GM12891 (cell line): ENCODE measurements around the gene DHCR24.

Experiments used
- DNase-seq: peaks from one replicate; pipeline ENCODE4 v3.0.0; 2011; ENCODE audit warnings: low spot score; ENCODE audit not compliant: insufficient read length
- FAIRE-seq: peaks from 2 replicates; lab custom pipeline; 2011; peaks lifted over from hg19 to GRCh38; lab: Jason Lieb, UNC
- PAX5 ChIP-seq: IDR thresholded peaks from 2 replicates; pipeline ENCODE4 v1.6.1; 2011; ENCODE audit warnings: low read length, moderate library complexity, mild to moderate bottlenecking; ENCODE audit not compliant: insufficient read depth, severe bottlenecking
- POLR2A ChIP-seq: IDR thresholded peaks from 2 replicates; pipeline ENCODE4 v1.6.1; 2011; ENCODE audit warnings: low read depth, low read length, control low read depth
- POLR2AphosphoS5 ChIP-seq: IDR thresholded peaks from 2 replicates; pipeline ENCODE4 v1.6.1; 2011; ENCODE audit warnings: low read depth, low read length, control low read depth
- POU2F2 ChIP-seq: IDR thresholded peaks from 2 replicates; pipeline ENCODE4 v1.6.1; 2011; ENCODE audit warnings: low read depth, mild to moderate bottlenecking, control low read depth, low read length, moderate library complexity
- SPI1 ChIP-seq: IDR thresholded peaks from 2 replicates; pipeline ENCODE4 v1.6.1; 2011; ENCODE audit warnings: low read depth, low read length, control low read depth
- TAF1 ChIP-seq: IDR thresholded peaks from 2 replicates; pipeline ENCODE4 v1.6.1; 2011; ENCODE audit warnings: low read depth, low read length, control low read depth

Gene DHCR24

DNA sequence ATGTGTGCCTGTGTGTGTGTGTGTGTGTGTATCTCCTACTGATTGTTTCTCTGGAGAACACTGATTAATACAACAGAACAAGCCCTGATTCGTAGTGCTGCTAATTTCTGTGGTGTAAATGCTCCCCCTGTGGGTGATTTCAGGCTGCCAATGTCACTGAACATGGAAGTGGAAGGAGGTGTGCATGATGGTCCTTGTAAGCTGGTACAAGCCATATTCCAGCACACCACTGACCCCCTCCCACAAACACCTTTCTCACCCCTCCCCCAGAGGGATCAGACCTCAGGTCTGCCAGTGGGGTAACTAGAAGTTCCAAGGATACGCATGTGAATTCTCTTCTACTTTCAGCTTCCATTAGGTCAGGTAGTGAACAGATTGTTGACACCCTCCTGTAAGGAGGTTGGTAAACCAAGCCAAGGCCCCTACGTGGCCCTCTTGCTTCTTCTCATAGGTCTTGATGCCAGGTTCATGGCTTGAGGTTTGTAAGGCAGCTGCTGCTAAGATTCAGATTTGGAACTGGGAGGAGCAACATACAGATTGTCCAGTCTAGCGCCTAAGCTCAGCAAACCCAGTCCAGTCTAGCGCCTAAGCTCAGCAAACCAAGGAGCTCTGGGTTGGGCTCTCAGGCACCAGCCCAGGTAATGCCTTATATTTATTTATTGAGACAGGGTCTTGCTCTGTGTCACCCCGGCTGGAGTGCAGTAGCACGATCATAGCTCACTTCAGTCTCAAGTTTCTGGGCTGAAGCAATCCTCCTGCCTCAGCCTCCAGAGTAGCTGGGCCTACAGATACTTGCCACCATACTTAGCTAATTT is 38.7 kb downstream of the DHCR24 start:
- DNase-seq (no peak), FAIRE-seq (no peak)
- no peak for TF ChIP-seq TAF1
- no peak; the same call in 1 of the 2 replicates for TF ChIP-seq POLR2AphosphoS5
- TF ChIP-seq PAX5 = no peak
- TF ChIP-seq SPI1 = no peak
- no peak for TF ChIP-seq POU2F2
- no peak for TF ChIP-seq POLR2A

DNA sequence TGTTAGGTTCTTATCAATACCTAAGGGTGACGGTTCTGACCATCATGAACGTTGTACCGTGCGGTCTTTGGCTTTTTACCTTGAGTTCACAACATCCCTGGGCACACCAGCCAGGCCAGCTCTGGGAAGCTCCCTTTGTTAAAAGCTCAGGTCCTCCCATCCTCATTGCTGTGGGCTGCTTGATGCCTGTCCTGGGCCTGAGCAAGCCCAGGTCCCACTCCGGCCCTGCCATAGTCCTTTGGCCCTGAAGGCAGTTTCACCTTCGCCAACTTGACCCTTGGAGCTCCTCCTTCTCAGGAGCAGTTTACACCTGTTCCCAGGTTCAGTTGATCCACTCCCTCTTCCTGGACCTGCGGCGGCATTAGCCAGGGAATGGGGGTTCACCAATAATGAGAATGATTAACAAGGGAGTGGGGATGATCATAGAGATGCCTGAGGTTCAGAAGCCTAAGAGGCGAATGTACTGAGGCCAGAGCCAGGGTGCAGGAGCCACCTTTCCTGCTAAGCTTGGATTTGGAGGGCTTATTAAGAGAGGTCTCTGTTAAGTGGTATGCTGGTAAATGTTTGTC is 40.2 kb downstream of the DHCR24 start:
- FAIRE-seq (no peak), DNase-seq (no peak)
- TF ChIP-seq POLR2AphosphoS5 (no peak), POLR2A (no peak), TAF1 (no peak), PAX5 (no peak)

GRCh38 chr1:54846301-54846700 is 40.7 kb downstream of the DHCR24 start:
- TF ChIP-seq SPI1 (no peak), TAF1 (no peak), POLR2AphosphoS5 (no peak), POLR2A (no peak), PAX5 (no peak), POU2F2 (no peak)
- DNase-seq (no peak), FAIRE-seq (no peak)

DNA sequence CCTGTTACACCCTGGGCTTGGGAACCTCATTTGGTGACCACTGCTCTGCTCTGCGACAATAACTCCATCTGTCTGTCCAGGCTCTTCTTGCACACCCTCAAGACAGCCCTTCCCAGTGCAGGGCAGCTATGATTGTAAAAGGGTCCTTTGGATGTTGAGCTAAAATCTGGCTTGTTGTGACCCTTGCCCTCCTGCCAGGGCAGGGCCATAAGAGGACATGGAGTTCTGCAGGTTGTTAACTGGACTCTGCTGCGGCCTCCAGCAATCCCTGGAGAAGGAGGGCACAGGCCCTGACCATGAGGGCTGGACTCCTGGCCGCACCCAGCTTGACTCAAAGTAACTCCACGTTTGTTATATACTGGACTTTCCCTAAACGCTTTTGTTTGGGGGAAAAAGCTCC is 41.2 kb downstream of the DHCR24 start:
- DNase-seq = no peak
- TF ChIP-seq PAX5 (no peak), SPI1 (no peak), POLR2AphosphoS5 (no peak), POU2F2 (no peak), POLR2A (no peak), TAF1 (no peak)
- FAIRE-seq = no peak

GRCh38 chr1:54844564-54844963 is 42.4 kb downstream of the DHCR24 start:
- no peak for DNase-seq
- TF ChIP-seq PAX5 = no peak
- TF ChIP-seq TAF1 = no peak
- no peak for TF ChIP-seq POLR2A
- no peak for FAIRE-seq

DNA sequence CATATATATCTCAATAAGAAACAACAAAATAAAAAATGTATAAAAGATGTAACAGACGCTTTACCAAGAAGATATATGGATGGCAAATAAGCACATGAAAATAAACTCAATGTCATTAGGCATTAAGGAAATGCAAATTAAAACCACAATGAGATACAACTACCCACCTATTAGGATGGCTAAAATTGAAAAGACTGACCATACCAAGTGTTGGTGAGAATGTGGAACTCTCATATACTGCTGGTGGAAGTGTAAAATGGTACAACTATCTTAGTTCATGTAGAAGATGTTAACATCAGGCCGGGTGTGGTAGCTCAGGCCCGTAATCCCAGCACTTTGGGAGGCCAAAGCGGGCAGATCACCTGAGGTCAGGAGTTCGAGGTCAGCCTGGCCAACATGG is 43.5 kb downstream of the DHCR24 start:
- TF ChIP-seq POLR2AphosphoS5 = no peak
- no peak for TF ChIP-seq TAF1
- TF ChIP-seq POU2F2 = no peak
- TF ChIP-seq PAX5 = no peak
- FAIRE-seq (no peak), DNase-seq (no peak)

DNA sequence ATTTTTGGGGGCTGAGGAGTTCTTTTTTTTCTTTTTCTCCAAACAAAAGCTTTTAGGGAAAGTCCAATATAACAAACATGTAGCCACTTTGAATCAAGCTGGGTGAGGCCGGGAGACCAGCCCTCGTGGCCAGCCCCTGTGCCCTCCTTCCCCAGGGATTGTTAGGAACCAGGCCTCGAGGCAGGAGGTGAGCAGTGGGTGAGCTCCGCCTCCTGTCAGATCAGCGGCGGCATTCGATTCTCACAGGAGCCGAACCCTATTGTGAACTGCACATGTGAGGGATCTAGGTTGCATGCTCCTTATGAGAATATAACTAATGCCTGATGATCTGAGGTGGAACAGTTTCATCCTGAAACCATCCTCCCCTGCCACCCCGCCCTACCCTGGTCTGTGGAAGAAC is 44.0 kb downstream of the DHCR24 start:
- FAIRE-seq (no peak), DNase-seq (no peak)
- TF ChIP-seq SPI1 (no peak), POU2F2 (no peak)

- FAIRE-seq (no peak), DNase-seq (no peak)
- no peak for TF ChIP-seq PAX5
- TF ChIP-seq POLR2AphosphoS5 = no peak
- no peak for TF ChIP-seq TAF1
- no peak for TF ChIP-seq POU2F2
- TF ChIP-seq SPI1 = no peak
- TF ChIP-seq POLR2A = no peak
Measured at GRCh38 chr1:54842206-54842915, 44.6 kb downstream of the DHCR24 start.

GRCh38 chr1:54839824-54840223 is 47.2 kb downstream of the DHCR24 start:
- TF ChIP-seq SPI1 (no peak), POU2F2 (no peak)
- FAIRE-seq (no peak), DNase-seq (no peak)

GRCh38 chr1:54838565-54839180 is 48.3 kb downstream of the DHCR24 start:
- no peak for DNase-seq
- no peak for TF ChIP-seq POLR2A
- no peak for TF ChIP-seq POLR2AphosphoS5
- no peak for TF ChIP-seq PAX5
- TF ChIP-seq SPI1 = no peak
- no peak for TF ChIP-seq TAF1
- no peak for TF ChIP-seq POU2F2
- no peak for FAIRE-seq
